H1 (cell line): ENCODE results near the gene NDC1. TPM values are rescaled to one million over a fixed set of nuclear protein-coding genes. Genes with fewer than 3 reads are reported as not detected.

Experiments used
- CTCF ChIA-PET: fragments of 300-600 bp; sonication (Branson Sonifier 250); formaldehyde crosslinking; loops from one replicate; lab custom pipeline; 2021; ENCODE audit not compliant: partially characterized antibody; lab: Charles Lee
- POLR2A ChIA-PET: fragments of 300-600 bp; sonication (Branson Sonifier 250); formaldehyde crosslinking; loops from one replicate; lab custom pipeline; 2021; ENCODE audit warnings: inconsistent platforms; ENCODE audit not compliant: partially characterized antibody; lab: Charles Lee
- DNase-seq, 2 experiments: peaks; one replicate each; pipeline versions ENCODE4 v3.0.0 to v3.0.0-alpha.2; 2010 to 2022; ENCODE audit warnings: low spot score in 2 of 2, low read depth in 1 of 2, mixed read lengths in 1 of 2
- FAIRE-seq: peaks from 2 replicates; lab custom pipeline; 2011; peaks lifted over from hg19 to GRCh38; lab: Jason Lieb, UNC
- H2AFZ ChIP-seq: 2 replicates; pipeline ENCODE4 v1.8.1; 2012; ENCODE audit warnings: low read length, inconsistent platforms
- H2AK5ac ChIP-seq: 2 replicates; pipeline ENCODE4 v1.6.1; 2013; ENCODE audit warnings: low read depth, low read length
- H2BK120ac ChIP-seq: replicated peaks from 2 replicates; pipeline ENCODE3; 2013; ENCODE audit warnings: low read depth, low read length, inconsistent platforms
- H2BK12ac ChIP-seq: 2 replicates; pipeline ENCODE4 v1.6.1; 2013; ENCODE audit warnings: low read depth, low read length
- H2BK15ac ChIP-seq: 2 replicates; pipeline ENCODE4 v1.6.1; 2013; ENCODE audit warnings: low read length
- H2BK20ac ChIP-seq: 2 replicates; pipeline ENCODE4 v1.6.1; 2013; ENCODE audit warnings: low read length
- H2BK5ac ChIP-seq: 2 replicates; pipeline ENCODE4 v1.6.1; 2013; ENCODE audit warnings: low read depth, low read length
- H3K14ac ChIP-seq: 2 replicates; pipeline ENCODE4 v1.6.1; 2013; ENCODE audit warnings: inconsistent platforms; ENCODE audit not compliant: insufficient read length
- H3K18ac ChIP-seq: 2 replicates; pipeline ENCODE4 v1.6.1; 2013; ENCODE audit warnings: low read length; ENCODE audit errors: extremely low read depth
- H3K23ac ChIP-seq: 2 replicates; pipeline ENCODE4 v1.6.1; 2013; ENCODE audit warnings: inconsistent platforms; ENCODE audit not compliant: insufficient read length
- H3K23me2 ChIP-seq: 2 replicates; pipeline ENCODE4 v1.6.1; 2013; ENCODE audit warnings: low read depth, low read length
- H3K27ac ChIP-seq: 2 replicates; pipeline ENCODE4 v1.6.1; 2011; ENCODE audit warnings: low read depth, low read length, inconsistent platforms
- H3K27me3 ChIP-seq, 4 experiments: replicated peaks in 1 of 4; 1 replicate in 1 of 4; 2 replicates in 3 of 4; pipeline versions ENCODE4 v1.6.1 to v1.8.1; 2011 to 2013; ENCODE audit warnings: low read length in 3 of 4, mild to moderate bottlenecking in 3 of 4, inconsistent platforms in 2 of 4, mixed read lengths in 2 of 4, moderate library complexity in 1 of 4; ENCODE audit not compliant: control insufficient read depth in 3 of 4, insufficient read depth in 3 of 4; ENCODE audit errors: extremely low read depth in 1 of 4
- H3K36me3 ChIP-seq, 4 experiments: 2 replicates each; pipeline versions ENCODE4 v1.6.1 to v1.8.1; 2011 to 2013; ENCODE audit warnings: mild to moderate bottlenecking in 4 of 4, low read length in 3 of 4, moderate library complexity in 2 of 4, control low read depth in 1 of 4, inconsistent platforms in 1 of 4; ENCODE audit not compliant: insufficient read depth in 4 of 4, control insufficient read depth in 2 of 4
- H3K4ac ChIP-seq: replicated peaks from 2 replicates; pipeline ENCODE3; 2013; ENCODE audit warnings: low read length, low read depth, mixed read lengths, inconsistent platforms; ENCODE audit not compliant: insufficient read length
- H3K4me1 ChIP-seq, 4 experiments: replicated peaks in 1 of 4; 1 replicate in 1 of 4; 2 replicates in 3 of 4; pipeline versions ENCODE4 v1.6.1 to v1.8.1; 2011 to 2013; ENCODE audit warnings: low read length in 3 of 4, inconsistent platforms in 2 of 4, mixed read lengths in 1 of 4; ENCODE audit not compliant: insufficient read depth in 4 of 4, control insufficient read depth in 3 of 4
- H3K4me2 ChIP-seq, 2 experiments: 2 replicates each; pipeline versions ENCODE4 v1.6.1 to v1.8.1; 2011 to 2013; ENCODE audit warnings: low read depth in 2 of 2, low read length in 2 of 2, control low read depth in 1 of 2, inconsistent platforms in 1 of 2, mild to moderate bottlenecking in 1 of 2; ENCODE audit not compliant: insufficient read depth in 1 of 2
- H3K4me3 ChIP-seq, 4 experiments: fragments of 200-600, 300-600 bp in 1 of 4; sonication (generic), shearing (Covaris generic), sonication (Bioruptor Twin) in 1 of 4; 2 replicates each; pipeline versions ENCODE4 v1.5.1 to v1.8.1; 2011 to 2016; ENCODE audit warnings: low read length in 4 of 4, low read depth in 3 of 4, control low read depth in 2 of 4, inconsistent platforms in 2 of 4, mild to moderate bottlenecking in 2 of 4, mixed read lengths in 1 of 4, moderate library complexity in 1 of 4; ENCODE audit not compliant: insufficient read depth in 2 of 4; ENCODE audit errors: extremely low read depth in 1 of 4
- H3K56ac ChIP-seq: replicated peaks from 2 replicates; pipeline ENCODE3; 2013; ENCODE audit warnings: low read depth, mild to moderate bottlenecking, mixed read lengths, low read length, inconsistent platforms; ENCODE audit not compliant: insufficient read length
- H3K79me1 ChIP-seq: 2 replicates; pipeline ENCODE4 v1.6.1; 2013; ENCODE audit warnings: low read depth, low read length, control low read depth
- H3K79me2 ChIP-seq, 2 experiments: 2 replicates each; pipeline versions ENCODE4 v1.6.1 to v1.8.1; 2012 to 2013; ENCODE audit warnings: low read length in 2 of 2, mild to moderate bottlenecking in 2 of 2, inconsistent platforms in 1 of 2; ENCODE audit not compliant: insufficient read depth in 2 of 2, control insufficient read depth in 1 of 2
- H3K9ac ChIP-seq, 4 experiments: replicated peaks in 1 of 4; 1 replicate in 1 of 4; 2 replicates in 3 of 4; pipeline versions ENCODE4 v1.6.1 to v1.8.1; 2011 to 2013; ENCODE audit warnings: low read depth in 3 of 4, low read length in 3 of 4, control low read depth in 2 of 4, mild to moderate bottlenecking in 2 of 4, moderate library complexity in 2 of 4, inconsistent platforms in 1 of 4; ENCODE audit errors: extremely low read depth in 1 of 4
- H3K9me3 ChIP-seq, 2 experiments: 2 replicates each; pipeline versions ENCODE4 v1.6.1 to v1.8.1; 2012 to 2013; ENCODE audit warnings: mild to moderate bottlenecking in 2 of 2, moderate library complexity in 2 of 2, control low read depth in 1 of 2, inconsistent platforms in 1 of 2, low read depth in 1 of 2, low read length in 1 of 2, mixed read lengths in 1 of 2; ENCODE audit not compliant: insufficient read depth in 2 of 2
- H4K20me1 ChIP-seq, 2 experiments: replicated peaks in 1 of 2; 2 replicates each; pipeline versions ENCODE3 to v1.8.1; 2011 to 2013; ENCODE audit warnings: inconsistent platforms in 2 of 2, low read length in 2 of 2, mild to moderate bottlenecking in 1 of 2; ENCODE audit not compliant: insufficient read depth in 2 of 2, control insufficient read depth in 1 of 2
- H4K5ac ChIP-seq: 2 replicates; pipeline ENCODE4 v1.6.1; 2013; ENCODE audit warnings: low read length, low read depth, mixed read lengths, inconsistent platforms; ENCODE audit not compliant: insufficient read length
- H4K8ac ChIP-seq: 2 replicates; pipeline ENCODE4 v1.8.0; 2013; ENCODE audit warnings: mild to moderate bottlenecking, moderate library complexity, low read length, inconsistent platforms; ENCODE audit not compliant: insufficient read depth; ENCODE audit errors: extremely low read depth
- H4K91ac ChIP-seq: replicated peaks from 2 replicates; pipeline ENCODE3; 2013; ENCODE audit warnings: low read length, mixed read lengths, inconsistent platforms; ENCODE audit not compliant: insufficient read length
- NRF1 ChIP-seq: IDR thresholded peaks from 2 replicates; pipeline ENCODE4 v1.6.1; 2011; ENCODE audit warnings: mild to moderate bottlenecking, low read depth, low read length, improper control_type of control experiment
- POLR2A ChIP-seq, 2 experiments: IDR thresholded peaks; 1 replicate in 1 of 2; 2 replicates in 1 of 2; pipeline ENCODE4 v1.6.1; 2011; ENCODE audit warnings: low read depth in 2 of 2, low read length in 2 of 2, mild to moderate bottlenecking in 2 of 2; ENCODE audit errors: control extremely low read depth in 1 of 2
- RFX5 ChIP-seq: IDR thresholded peaks from 2 replicates; pipeline ENCODE4 v1.6.1; 2011; ENCODE audit warnings: low read depth, low read length, improper control_type of control experiment, borderline replicate concordance
- RNF2 ChIP-seq: fragments of 200-900, 300-1000 bp; sonication (generic); IDR thresholded peaks from 2 replicates; pipeline ENCODE4 v1.7.1; 2016; ENCODE audit warnings: borderline replicate concordance, low read depth, mild to moderate bottlenecking, antibody characterized with exemption, low read length; ENCODE audit not compliant: poor library complexity, severe bottlenecking; ENCODE audit errors: missing control alignments
- YY1 ChIP-seq: IDR thresholded peaks from 2 replicates; pipeline ENCODE4 v1.6.1; 2011; ENCODE audit warnings: low read depth, mild to moderate bottlenecking, low read length
- WGBS, 2 experiments: shearing (Covaris generic) in 1 of 2; methylation state at CpG; one replicate each; pipeline versions ENCODE4 v1.1.6 to v1.1.7; 2013 to 2015; ENCODE audit warnings: low lambda C conversion rate in 2 of 2, mixed read lengths in 2 of 2, inconsistent platforms in 1 of 2, low coverage in 1 of 2, missing lambda C conversion rate in 1 of 2; ENCODE audit not compliant: insufficient replicate concordance in 2 of 2, insufficient coverage in 1 of 2, insufficient read length in 1 of 2; ENCODE audit errors: extremely low coverage in 1 of 2, missing lambda C conversion rate in 1 of 2; 5-methylcytosine and 5-hydroxymethylcytosine counted together
- polyA plus RNA-seq, 7 experiments: library from polyadenylated mRNA; depleted of rRNA in 3 of 7; stranded (reverse) in 5 of 7; unstranded in 2 of 7; fragments of >200 nt in 5 of 7; fragments of 200-250 nt in 2 of 7; gene quantifications; 1 replicate in 5 of 7; 2 replicates in 1 of 7; 4 replicates in 1 of 7; pipeline versions ENCODE4 v1.2.1 to v1.2.3, GENCODE V29; 2011 to 2013; ENCODE audit warnings: missing spikeins in 2 of 7, mixed read lengths in 2 of 7
- total RNA-seq: library from RNA; stranded (reverse); fragmentation: NEBNext Ultra II Directional; extraction: Animal tissue kit (Norgen Biotek cat#: 25700); gene quantifications from 2 replicates; pipeline ENCODE4 v1.2.1, GENCODE V29; 2021
- TF ChIP-seq, protein P1 (sequence below): IDR thresholded peaks from 2 replicates; pipeline ENCODE4 v1.6.1; 2011; ENCODE audit warnings: low read depth, mild to moderate bottlenecking, low read length; ENCODE audit not compliant: insufficient read depth

Gene NDC1
- total and polyA plus RNA-seq, 2 of the 8 experiments (the other 6 are each of a cell fraction or from before 2014, with no cell fraction given): 62.9 to 66.1 TPM

DNA sequence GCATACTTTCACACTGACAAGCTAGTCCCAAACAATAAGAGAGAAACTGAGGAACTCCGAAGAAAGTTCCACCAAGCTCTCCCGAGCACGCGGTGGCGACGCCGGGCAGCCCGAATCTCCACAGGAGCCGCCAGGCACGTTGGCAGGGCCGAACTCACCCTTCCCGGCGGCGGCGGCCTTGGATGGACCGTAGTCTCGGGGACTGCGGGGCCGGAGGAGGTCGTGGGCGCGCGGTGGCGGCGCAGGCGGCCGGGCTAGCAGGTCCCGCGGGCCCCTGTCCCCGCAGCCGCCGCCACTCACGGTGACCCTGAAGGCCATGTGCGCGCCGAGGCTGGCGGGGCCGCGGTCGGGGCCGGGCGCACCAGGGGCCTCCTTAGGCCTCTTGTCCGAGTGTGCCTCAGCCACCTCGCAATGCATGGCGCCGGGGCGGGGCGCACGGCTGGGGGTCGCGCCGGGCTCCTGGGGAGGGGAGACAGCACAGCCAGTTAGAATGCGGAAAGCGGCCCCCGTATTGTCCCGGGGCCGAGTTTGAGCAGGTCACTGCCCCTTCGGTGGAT, 100.4 kb downstream of the NDC1 start:
- POLR2A ChIA-PET: no interaction called here
- peaks cover 41 to 56% (median 55%) of the 10 kb centered on the region in 4 experiments for H3K27me3 ChIP-seq
- DNase-seq: peak in 1 of 2 experiments; percentile 72
- TF ChIP-seq NRF1: no peak
- no peak for TF ChIP-seq RFX5
- TF ChIP-seq RNF2: peak; percentile 38
- TF ChIP-seq POLR2A (IDR thresholded peaks at IDR 0.05; ENCODE audit: control extremely low read depth in 1 of 2, low read depth in 2 of 2, low read length in 2 of 2): no peak
- TF ChIP-seq, protein P1, sequence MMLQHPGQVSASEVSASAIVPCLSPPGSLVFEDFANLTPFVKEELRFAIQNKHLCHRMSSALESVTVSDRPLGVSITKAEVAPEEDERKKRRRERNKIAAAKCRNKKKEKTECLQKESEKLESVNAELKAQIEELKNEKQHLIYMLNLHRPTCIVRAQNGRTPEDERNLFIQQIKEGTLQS: no peak
- TF ChIP-seq YY1: no peak

More for the DNA sequence above, 100.4 kb downstream of the NDC1 start:
- peak overlapping the region; percentile 4; the same call in 1 of the 2 replicates for H2AFZ ChIP-seq
- no peak overlapping the region for H3K56ac ChIP-seq
- H3K36me3 ChIP-seq: peaks cover 0 to 3% (median 0%) of the 10 kb centered on the region in 4 experiments; a peak in 1 of 8 replicates
- no peak overlapping the region for H3K18ac ChIP-seq
- H3K23me2 ChIP-seq: peaks cover 13% of the 10 kb centered on the region; the same call in 1 of the 2 replicates
- FAIRE-seq: no peak
- H3K79me1 ChIP-seq: no peaks in the 10 kb centered on the region
- H2BK12ac ChIP-seq: no peak overlapping the region; the same call in 1 of the 2 replicates
- H2BK120ac ChIP-seq: no peak overlapping the region
- H3K23ac ChIP-seq: no peak overlapping the region
- no peak overlapping the region for H2AK5ac ChIP-seq
- no peak overlapping the region for H3K4ac ChIP-seq
- H4K20me1 ChIP-seq: peaks cover 0 to 11% of the 10 kb centered on the region in 2 experiments
- peak overlapping the region; percentile 31 to 61 (median 36) for H3K4me3 ChIP-seq
- no peaks in the 10 kb centered on the region for H3K79me2 ChIP-seq
- H3K4me1 ChIP-seq: peaks cover 0 to 9% (median 3%) of the 10 kb centered on the region in 4 experiments; a peak in 5 of 7 replicates
- H3K27ac ChIP-seq: no peak overlapping the region
- H4K91ac ChIP-seq: no peak overlapping the region
- H2BK15ac ChIP-seq: no peak overlapping the region
- no peak overlapping the region for H2BK5ac ChIP-seq
- peak overlapping the region; percentile 8; the same call in 1 of the 2 replicates for H4K8ac ChIP-seq
- CTCF ChIA-PET: interaction anchor here (0.9 to 5.1 kb wide), 4 partner anchors 9 to 24 kb away, joined by 3 to 39 read pairs (median 4); no protein-coding TSS in a partner anchor
- peak overlapping the region; percentile 77 to 98 for H3K4me2 ChIP-seq
- no peak overlapping the region for H3K14ac ChIP-seq
- no peak overlapping the region; a peak in 1 of 7 replicates for H3K9ac ChIP-seq
- no peak overlapping the region for H4K5ac ChIP-seq
- H3K9me3 ChIP-seq: no peaks in the 10 kb centered on the region
- 11% methylated on average over 31 of the region's 58 CpGs; no CpG with 5 or more reads in 1 of the 2 experiments for WGBS, 2 experiments
- H2BK20ac ChIP-seq: no peak overlapping the region
